ENCODE data around the gene FOXP3. TPM values are rescaled to one million over a fixed set of nuclear protein-coding genes. Genes with fewer than 3 reads are reported as not detected.
A peak's percentile ranks its signal among the peaks of the same experiment; 100 is the strongest.
"Not testable (repeated sequence)": the region's sequence is repeated elsewhere in the genome, so short reads cannot be mapped to it uniquely, and the experiment has no call there.

The FOXP3 gene
- total RNA-seq, 4 donors from 2014 or later = 0.20 to 0.42 TPM; not detected in 2

DNA sequence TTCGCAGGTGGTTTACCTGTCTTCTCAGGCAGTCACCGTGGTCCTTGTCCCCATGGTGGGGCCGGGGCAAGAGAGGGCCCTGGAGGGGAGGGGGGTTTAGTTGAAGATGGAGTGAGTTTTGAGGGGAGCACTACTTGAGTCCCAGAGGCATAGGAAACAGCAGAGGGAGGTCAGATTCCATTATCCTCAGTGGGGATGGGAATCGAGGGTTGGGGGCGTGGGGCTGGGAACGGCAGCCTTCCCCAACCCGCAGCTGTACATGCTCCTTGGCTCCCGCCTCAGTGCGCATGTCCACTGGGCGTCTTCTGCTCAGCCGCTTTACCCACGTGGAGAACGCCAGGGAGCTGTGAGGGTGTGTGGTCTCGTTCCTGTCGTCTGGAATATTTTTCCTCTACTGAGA, 38.8 kb upstream of the FOXP3 start, which contains the start of gene GAGE10:
Gene GAGE10, plus strand, starts transcription at position 301 of the 400 bp plus-strand sequence. CDS start 1,214 bp downstream, outside the sequence.
- no peak within 1 kb of the TSS for H3K4me3 ChIP-seq

DNA sequence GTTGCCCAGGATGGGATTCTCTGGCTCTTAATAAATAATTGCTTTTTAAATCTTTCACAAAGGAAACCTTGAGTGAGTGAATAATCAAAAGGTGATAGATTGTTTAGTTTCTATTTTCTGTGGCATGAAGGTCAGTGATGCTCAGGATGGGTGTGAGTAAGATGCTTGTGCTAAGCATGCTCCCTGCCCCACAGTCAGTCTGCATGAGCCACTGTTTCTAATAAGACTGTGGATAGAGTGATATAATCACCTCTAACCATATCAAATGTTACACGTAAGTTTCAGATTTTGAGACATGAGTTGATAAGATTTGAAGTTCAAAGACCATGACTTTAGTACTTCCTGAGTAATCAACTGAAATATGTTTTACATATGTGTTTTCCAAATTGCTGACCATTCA, 36.2 kb upstream of the FOXP3 start:
- H3K27me3 ChIP-seq = no peaks in the 10 kb centered on the region
- H3K36me3 ChIP-seq = no peaks in the 10 kb centered on the region
- H3K4me1 ChIP-seq = no peaks in the 10 kb centered on the region
- no peak overlapping the region for H3K27ac ChIP-seq
- TF ChIP-seq POLR2A (IDR thresholded peaks at IDR 0.05) = no peak
- no peak for TF ChIP-seq EP300 (IDR thresholded peaks at IDR 0.05)
- TF ChIP-seq, protein P1, sequence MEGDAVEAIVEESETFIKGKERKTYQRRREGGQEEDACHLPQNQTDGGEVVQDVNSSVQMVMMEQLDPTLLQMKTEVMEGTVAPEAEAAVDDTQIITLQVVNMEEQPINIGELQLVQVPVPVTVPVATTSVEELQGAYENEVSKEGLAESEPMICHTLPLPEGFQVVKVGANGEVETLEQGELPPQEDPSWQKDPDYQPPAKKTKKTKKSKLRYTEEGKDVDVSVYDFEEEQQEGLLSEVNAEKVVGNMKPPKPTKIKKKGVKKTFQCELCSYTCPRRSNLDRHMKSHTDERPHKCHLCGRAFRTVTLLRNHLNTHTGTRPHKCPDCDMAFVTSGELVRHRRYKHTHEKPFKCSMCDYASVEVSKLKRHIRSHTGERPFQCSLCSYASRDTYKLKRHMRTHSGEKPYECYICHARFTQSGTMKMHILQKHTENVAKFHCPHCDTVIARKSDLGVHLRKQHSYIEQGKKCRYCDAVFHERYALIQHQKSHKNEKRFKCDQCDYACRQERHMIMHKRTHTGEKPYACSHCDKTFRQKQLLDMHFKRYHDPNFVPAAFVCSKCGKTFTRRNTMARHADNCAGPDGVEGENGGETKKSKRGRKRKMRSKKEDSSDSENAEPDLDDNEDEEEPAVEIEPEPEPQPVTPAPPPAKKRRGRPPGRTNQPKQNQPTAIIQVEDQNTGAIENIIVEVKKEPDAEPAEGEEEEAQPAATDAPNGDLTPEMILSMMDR (IDR thresholded peaks at IDR 0.05) = no peak
- WGBS, 2 donors = 88 to 92% methylated on average over 1 of the region's 1 CpG
- no peak overlapping the region for H3K4me3 ChIP-seq
- no peak for DNase-seq (ENCODE audit: low spot score in 2 of 2)
- no peaks in the 10 kb centered on the region for H3K9me3 ChIP-seq

More for the DNA sequence above, 38.8 kb upstream of the FOXP3 start, which contains the start of gene GAGE10:
- TF ChIP-seq EP300 (IDR thresholded peaks at IDR 0.05) = no peak
- Histone ChIP-seq H3K27ac (no peak within 1 kb of the TSS), H3K36me3 (no peaks in the 10 kb centered on the region), H3K27me3 (peaks cover 0 to 4% of the 10 kb centered on the region in 2 donors), H3K4me1 (no peaks in the 10 kb centered on the region), H3K9me3 (no peaks in the 10 kb centered on the region)
- WGBS, 2 donors = 69 to 91% methylated on average over 11 to 14 of the region's 15 CpGs
- DNase-seq (ENCODE audit: low spot score in 2 of 2) = no peak

DNA sequence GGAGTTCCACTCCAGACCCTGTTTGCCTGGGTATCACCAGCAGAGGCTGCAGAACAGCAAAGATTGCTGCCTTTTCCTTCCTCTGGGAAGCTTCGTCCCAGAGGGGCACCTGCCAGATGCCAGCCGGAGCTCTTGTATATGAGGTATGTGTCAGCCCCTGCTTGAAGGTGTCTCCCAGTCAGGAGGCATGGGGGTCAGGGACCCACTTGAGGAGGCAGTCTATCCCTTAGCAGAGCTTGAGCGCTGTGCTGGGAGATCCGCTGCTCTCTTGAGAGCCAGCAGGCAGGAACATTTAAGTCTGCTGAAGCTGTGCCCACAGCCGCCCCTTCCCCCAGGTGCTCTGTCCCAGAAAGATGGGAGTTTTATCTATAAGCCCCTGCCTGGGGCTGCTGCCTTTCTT, 34.8 kb upstream of the FOXP3 start:
- 92 to 94% methylated on average over 2 to 5 of the region's 5 CpGs for WGBS, 2 donors
- not testable (repeated sequence) for H3K9me3 ChIP-seq; H3K27me3 ChIP-seq; H3K36me3 ChIP-seq; H3K4me3 ChIP-seq; DNase-seq (ENCODE audit: low spot score in 2 of 2); H3K4me1 ChIP-seq; H3K27ac ChIP-seq

DNA sequence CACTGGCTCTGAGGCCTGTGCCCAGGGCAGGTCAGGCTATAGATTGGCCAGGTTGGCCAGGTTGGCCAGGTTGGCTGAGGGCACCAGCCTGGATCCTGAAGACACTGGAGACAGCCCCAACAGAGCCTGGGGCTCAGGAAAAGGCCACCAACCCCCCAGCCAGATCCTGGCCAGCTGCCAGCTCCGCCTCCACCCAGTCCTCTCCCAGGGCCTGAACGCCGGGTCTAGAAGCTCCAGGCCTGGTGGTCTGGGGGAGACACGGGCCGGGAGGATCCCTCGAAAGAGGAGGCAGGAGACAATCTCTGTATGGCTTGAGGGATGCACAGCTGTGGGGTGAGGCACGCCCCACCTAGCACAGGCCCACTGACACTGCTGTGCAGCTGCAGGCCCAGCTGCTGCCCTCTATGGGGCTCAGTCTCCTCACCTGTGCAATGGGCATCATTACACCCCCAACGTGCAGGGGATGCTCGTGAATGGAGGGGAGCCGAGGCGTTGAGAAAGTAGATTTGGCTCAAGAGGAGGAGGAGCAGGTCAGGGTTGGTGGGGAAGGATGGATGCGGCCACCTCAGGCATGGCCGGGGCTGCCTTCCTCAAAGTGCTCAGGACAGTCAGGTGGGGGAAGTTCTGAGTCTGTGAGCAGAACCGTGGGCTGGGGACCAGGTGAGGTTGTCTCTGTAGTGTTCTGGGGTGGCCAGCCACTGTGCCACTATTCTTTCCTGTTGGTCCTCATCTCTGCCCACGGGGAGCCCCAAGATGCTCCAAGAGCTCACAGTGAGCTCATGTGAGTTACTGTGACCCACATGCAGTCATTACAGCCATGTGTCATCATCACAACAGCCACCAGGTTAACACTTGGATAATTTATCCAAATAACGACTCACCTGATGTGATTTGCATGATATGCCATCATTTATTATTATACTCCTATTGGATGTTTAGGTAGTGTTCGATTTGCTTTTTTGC, 28.2 kb upstream of the FOXP3 start:
- H3K4me1 ChIP-seq = peaks cover 0 to 3% (median 0%) of the 10 kb centered on the region in 4 donors
- no peaks in the 10 kb centered on the region for H3K36me3 ChIP-seq
- no peak overlapping the region for H3K4me3 ChIP-seq
- WGBS, 2 donors = 71 to 88% methylated on average over 7 to 17 of the region's 17 CpGs
- no peak overlapping the region for H3K27ac ChIP-seq
- H3K9me3 ChIP-seq = no peaks in the 10 kb centered on the region
- no peak for DNase-seq (ENCODE audit: low spot score in 2 of 2)
- H3K27me3 ChIP-seq = no peaks in the 10 kb centered on the region
- TF ChIP-seq, protein P1 (IDR thresholded peaks at IDR 0.05) = no peak
- TF ChIP-seq EP300 (IDR thresholded peaks at IDR 0.05) = no peak
- no peak for TF ChIP-seq POLR2A (IDR thresholded peaks at IDR 0.05)

DNA sequence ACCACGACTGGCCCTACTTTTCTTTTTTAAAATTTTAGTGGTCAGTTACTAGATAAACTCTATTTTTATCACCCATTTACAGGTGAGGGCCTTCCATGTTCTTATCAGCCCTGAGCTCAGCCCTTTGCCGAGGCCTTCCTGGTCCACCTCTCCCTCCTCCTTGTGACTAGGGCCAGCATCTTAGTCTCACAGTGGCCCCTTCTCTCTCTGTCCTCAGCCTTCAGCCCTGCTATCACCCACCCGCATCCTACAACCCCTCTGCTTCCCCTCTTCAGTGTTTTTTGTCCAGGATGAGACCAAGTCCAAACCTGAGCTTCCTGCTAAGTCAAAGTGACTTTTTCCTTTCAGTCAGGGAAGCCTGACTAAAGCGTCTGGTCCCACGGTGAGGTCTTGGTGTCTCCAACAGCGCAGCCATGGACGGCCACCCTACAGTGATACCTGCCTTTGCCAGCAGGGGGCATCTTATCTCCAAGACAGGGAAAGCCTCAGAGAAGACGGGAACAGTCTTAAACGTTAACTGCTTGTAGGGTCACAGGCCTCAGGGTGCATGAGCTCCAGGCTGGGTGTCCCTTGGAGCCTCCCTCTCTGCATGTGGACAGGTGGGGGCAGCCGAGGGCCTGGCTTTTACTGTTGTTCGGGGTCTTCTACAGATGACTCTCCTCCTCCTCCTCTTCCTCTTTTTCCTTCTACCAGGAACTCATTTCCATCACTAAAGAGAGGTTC, 27.3 kb upstream of the FOXP3 start:
- no peaks in the 10 kb centered on the region for H3K27me3 ChIP-seq
- H3K27ac ChIP-seq = no peak overlapping the region
- H3K4me1 ChIP-seq = peaks cover 0 to 3% (median 0%) of the 10 kb centered on the region in 4 donors
- no peaks in the 10 kb centered on the region for H3K9me3 ChIP-seq
- no peaks in the 10 kb centered on the region for H3K36me3 ChIP-seq
- 30 to 42% methylated on average over 8 to 11 of the region's 11 CpGs for WGBS, 2 donors
- no peak overlapping the region for H3K4me3 ChIP-seq
- peak; percentile 19 to 35 for DNase-seq (ENCODE audit: low spot score in 2 of 2)
- TF ChIP-seq POLR2A (IDR thresholded peaks at IDR 0.05) (no peak), EP300 (IDR thresholded peaks at IDR 0.05) (no peak)
- TF ChIP-seq, protein P1 (IDR thresholded peaks at IDR 0.05) = peak; percentile 43 to 62 (median 55)
